ENCODE measurements around the gene PLEKHG4.

The PLEKHG4 gene

GRCh38 chr16:67317853-67318252 is 38.5 kb downstream of the PLEKHG4 start:
- Histone ChIP-seq H3K36me3 (replicated peaks) (no peaks in the 10 kb centered on the region), H3K27ac (no peak overlapping the region), H3K27me3 (replicated peaks) (peaks cover 6% of the 10 kb centered on the region), H3K4me3 (ENCODE audit: low read depth, low read length) (no peak overlapping the region)
- TF ChIP-seq, protein P1, sequence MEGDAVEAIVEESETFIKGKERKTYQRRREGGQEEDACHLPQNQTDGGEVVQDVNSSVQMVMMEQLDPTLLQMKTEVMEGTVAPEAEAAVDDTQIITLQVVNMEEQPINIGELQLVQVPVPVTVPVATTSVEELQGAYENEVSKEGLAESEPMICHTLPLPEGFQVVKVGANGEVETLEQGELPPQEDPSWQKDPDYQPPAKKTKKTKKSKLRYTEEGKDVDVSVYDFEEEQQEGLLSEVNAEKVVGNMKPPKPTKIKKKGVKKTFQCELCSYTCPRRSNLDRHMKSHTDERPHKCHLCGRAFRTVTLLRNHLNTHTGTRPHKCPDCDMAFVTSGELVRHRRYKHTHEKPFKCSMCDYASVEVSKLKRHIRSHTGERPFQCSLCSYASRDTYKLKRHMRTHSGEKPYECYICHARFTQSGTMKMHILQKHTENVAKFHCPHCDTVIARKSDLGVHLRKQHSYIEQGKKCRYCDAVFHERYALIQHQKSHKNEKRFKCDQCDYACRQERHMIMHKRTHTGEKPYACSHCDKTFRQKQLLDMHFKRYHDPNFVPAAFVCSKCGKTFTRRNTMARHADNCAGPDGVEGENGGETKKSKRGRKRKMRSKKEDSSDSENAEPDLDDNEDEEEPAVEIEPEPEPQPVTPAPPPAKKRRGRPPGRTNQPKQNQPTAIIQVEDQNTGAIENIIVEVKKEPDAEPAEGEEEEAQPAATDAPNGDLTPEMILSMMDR (IDR thresholded peaks at IDR 0.05; ENCODE audit: low read depth, low read length, missing control alignments), result no peak
- in situ Hi-C loops (cut with HindIII; ENCODE audit: low pct_ligation_motif_present, low sequenced_read_pairs), result no loop called here
- no peak for DNase-seq

DNA sequence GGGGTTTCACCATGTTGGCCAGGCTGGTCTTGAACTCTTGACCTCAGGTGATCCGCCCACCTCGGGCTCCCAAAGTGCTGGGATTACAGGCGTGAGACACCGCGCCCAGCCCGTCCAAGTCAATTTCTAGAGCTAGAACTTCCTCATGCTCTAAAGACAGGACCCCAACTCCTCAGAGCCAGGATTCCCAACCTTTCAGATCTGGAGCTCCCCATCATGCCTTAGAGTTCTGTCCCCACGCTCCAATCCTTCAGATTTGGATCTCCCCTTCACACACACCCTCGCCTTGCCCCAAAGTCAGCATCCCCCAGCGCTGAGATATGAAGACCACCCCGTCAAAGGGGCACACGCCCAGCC is 46.8 kb downstream of the PLEKHG4 start:
- DNase-seq, result no peak
- in situ Hi-C loops (cut with HindIII; ENCODE audit: low pct_ligation_motif_present, low sequenced_read_pairs), result no loop called here
- TF ChIP-seq, protein P1 (IDR thresholded peaks at IDR 0.05; ENCODE audit: low read depth, low read length, missing control alignments), result no peak
- no peak overlapping the region for H3K27ac ChIP-seq
- H3K4me3 ChIP-seq (ENCODE audit: low read depth, low read length), result peak overlapping the region; percentile 45
- H3K27me3 ChIP-seq (replicated peaks), result peaks cover 9% of the 10 kb centered on the region
- no peaks in the 10 kb centered on the region for H3K36me3 ChIP-seq (replicated peaks)

DNA sequence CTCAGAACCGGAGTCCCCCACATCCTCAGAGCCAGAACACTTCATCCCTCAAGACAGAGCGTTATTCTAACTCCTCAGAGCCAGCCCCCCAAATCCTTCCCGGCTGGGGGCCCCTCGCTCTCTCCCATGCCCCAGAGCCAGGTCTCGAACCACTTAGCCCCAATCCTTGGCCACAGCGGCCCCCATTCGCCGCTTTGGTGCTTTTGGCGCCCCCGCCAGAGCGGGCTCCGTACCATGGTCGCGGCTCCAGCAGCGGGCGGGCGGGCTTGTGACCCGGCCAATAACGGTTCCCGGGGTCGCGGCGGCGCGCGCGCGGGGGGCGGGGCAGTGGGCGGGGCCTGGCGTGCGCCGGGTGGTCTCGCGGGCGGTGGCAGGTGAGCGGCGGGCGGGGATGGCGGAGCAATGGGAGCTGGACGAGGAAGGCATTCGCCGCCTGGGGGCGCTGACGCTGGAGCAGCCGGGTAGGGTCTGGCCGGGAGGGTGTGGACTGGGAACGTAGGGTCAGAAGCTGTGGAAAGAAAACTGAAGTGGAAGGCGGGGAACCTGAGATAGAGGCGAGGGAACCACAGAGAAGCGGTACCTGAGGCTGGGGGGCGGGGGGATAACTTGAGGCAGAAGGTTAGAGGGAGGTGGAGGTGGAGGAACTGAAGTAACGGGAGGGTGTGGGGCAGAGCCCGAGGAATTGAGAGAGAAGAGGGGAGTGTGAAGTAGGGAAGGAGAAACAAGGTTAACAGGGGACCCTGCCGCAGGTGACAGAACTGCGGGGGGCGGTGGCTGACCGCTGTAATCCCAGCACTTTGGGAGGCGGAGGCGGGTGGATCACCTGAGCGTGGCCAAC is 47.4 kb downstream of the PLEKHG4 start, which contains the start of the genes KCTD19 and LRRC36:
Gene KCTD19 (minus strand): TSS at position 270 of the 838 bp plus-strand sequence. CDS start 34 bp downstream, at position 236.
Gene LRRC36 (plus strand): TSS at position 344 of the 838 bp plus-strand sequence. CDS start 48 bp downstream, at position 392.
- TF ChIP-seq, protein P1 (IDR thresholded peaks at IDR 0.05; ENCODE audit: low read depth, low read length, missing control alignments), result peak; percentile 63
- in situ Hi-C loops (cut with HindIII; ENCODE audit: low pct_ligation_motif_present, low sequenced_read_pairs), result no loop called here
- H3K4me3 ChIP-seq (ENCODE audit: low read depth, low read length), result peak within 1 kb of the TSS; percentile 45
- no peak within 1 kb of the TSS for H3K27ac ChIP-seq
- H3K27me3 ChIP-seq (replicated peaks), result peaks cover 9% of the 10 kb centered on the region
- no peak for DNase-seq
- H3K36me3 ChIP-seq (replicated peaks), result no peaks in the 10 kb centered on the region

DNA sequence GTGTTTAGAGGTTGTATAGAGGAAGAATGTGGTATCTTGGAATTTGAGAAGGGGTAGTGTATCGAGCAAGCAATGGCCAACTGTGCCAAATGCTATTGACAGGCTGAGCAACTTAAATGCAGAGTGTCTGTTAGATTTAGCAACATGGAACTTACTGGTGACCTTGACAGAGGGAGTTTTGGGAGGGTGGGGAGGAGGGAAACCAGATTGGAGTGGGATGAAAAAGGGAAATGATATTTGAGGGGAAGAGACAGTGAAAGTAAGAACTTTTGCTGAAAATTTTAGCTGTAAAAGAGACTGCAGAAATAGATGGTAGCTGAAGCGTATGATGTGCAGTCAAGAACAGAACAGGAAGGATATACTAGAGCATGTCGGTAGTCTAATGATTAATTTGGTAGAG is 48.4 kb downstream of the PLEKHG4 start:
- no peak for DNase-seq
- TF ChIP-seq, protein P1 (IDR thresholded peaks at IDR 0.05; ENCODE audit: low read depth, low read length, missing control alignments), result no peak
- in situ Hi-C loops (cut with HindIII; ENCODE audit: low pct_ligation_motif_present, low sequenced_read_pairs), result no loop called here
- Histone ChIP-seq H3K27me3 (replicated peaks) (peaks cover 9% of the 10 kb centered on the region), H3K27ac (no peak overlapping the region), H3K36me3 (replicated peaks) (no peaks in the 10 kb centered on the region), H3K4me3 (ENCODE audit: low read depth, low read length) (no peak overlapping the region)

- Histone ChIP-seq H3K4me3 (ENCODE audit: low read depth, low read length) (no peak overlapping the region), H3K27ac (no peak overlapping the region), H3K36me3 (replicated peaks) (no peaks in the 10 kb centered on the region), H3K27me3 (replicated peaks) (peaks cover under 1% of the 10 kb centered on the region)
- in situ Hi-C loops (cut with HindIII; ENCODE audit: low pct_ligation_motif_present, low sequenced_read_pairs), result no loop called here
- TF ChIP-seq, protein P1 (IDR thresholded peaks at IDR 0.05; ENCODE audit: low read depth, low read length, missing control alignments), result no peak
- DNase-seq, result no peak
These were observed 50.6 kb downstream of the PLEKHG4 start for GRCh38 chr16:67329901-67330300.

Measured in brain microvascular endothelial cell (primary cell).